Measurements from ENCODE around the gene LOXL1. TPM values are rescaled to one million over a fixed set of nuclear protein-coding genes. Genes with fewer than 3 reads are reported as not detected.

LOXL1 gene
- total and polyA plus RNA-seq, 2 experiments from 2014 or later: 44.5 to 136 TPM

GRCh38 chr15:73927003-73927475, 777 bp downstream of the LOXL1 start:
- Histone ChIP-seq H3K9me3 (ENCODE audit: low read depth) (no peaks in the 10 kb centered on the region), H3K4me1 (ENCODE audit: insufficient read depth) (peaks cover 46% of the 10 kb centered on the region), H3K4me2 (peak overlapping the region; percentile 90), H2AFZ (peak overlapping the region; percentile 76), H3K9me2 (replicated peaks; ENCODE audit: insufficient read depth) (no peaks in the 10 kb centered on the region), H3K79me2 (peaks cover 16% of the 10 kb centered on the region), H3K4me3 (peak overlapping the region; percentile 88), H4K20me1 (ENCODE audit: insufficient read depth, poor library complexity, severe bottlenecking) (peaks cover 3% of the 10 kb centered on the region), H3K27ac (peak overlapping the region; percentile 82), H3K36me3 (replicated peaks; ENCODE audit: insufficient read depth, low read depth) (no peaks in the 10 kb centered on the region), H3K27me3 (no peaks in the 10 kb centered on the region)
- TF ChIP-seq, protein P1, sequence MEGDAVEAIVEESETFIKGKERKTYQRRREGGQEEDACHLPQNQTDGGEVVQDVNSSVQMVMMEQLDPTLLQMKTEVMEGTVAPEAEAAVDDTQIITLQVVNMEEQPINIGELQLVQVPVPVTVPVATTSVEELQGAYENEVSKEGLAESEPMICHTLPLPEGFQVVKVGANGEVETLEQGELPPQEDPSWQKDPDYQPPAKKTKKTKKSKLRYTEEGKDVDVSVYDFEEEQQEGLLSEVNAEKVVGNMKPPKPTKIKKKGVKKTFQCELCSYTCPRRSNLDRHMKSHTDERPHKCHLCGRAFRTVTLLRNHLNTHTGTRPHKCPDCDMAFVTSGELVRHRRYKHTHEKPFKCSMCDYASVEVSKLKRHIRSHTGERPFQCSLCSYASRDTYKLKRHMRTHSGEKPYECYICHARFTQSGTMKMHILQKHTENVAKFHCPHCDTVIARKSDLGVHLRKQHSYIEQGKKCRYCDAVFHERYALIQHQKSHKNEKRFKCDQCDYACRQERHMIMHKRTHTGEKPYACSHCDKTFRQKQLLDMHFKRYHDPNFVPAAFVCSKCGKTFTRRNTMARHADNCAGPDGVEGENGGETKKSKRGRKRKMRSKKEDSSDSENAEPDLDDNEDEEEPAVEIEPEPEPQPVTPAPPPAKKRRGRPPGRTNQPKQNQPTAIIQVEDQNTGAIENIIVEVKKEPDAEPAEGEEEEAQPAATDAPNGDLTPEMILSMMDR (IDR thresholded peaks at IDR 0.05; ENCODE audit: poor library complexity): no peak
- TF ChIP-seq EZH2phosphoT487 (IDR thresholded peaks at IDR 0.05; ENCODE audit: low read depth, severe bottlenecking, unreplicated experiment): no peak
- TF ChIP-seq EZH2 (IDR thresholded peaks at IDR 0.05; ENCODE audit: borderline replicate concordance): no peak
- 1% methylated on average over 40 of the region's 65 CpGs for WGBS (ENCODE audit: low lambda C conversion rate, missing lambda C conversion rate)
- DNase-seq (ENCODE audit: low spot score): peak; percentile 68

- Histone ChIP-seq H3K4me2 (peak overlapping the region; percentile 90), H2AFZ (peak overlapping the region; percentile 76), H3K27ac (peak overlapping the region; percentile 82), H4K20me1 (ENCODE audit: insufficient read depth, poor library complexity, severe bottlenecking) (peaks cover 3% of the 10 kb centered on the region), H3K9me3 (ENCODE audit: low read depth) (no peaks in the 10 kb centered on the region), H3K9me2 (replicated peaks; ENCODE audit: insufficient read depth) (no peaks in the 10 kb centered on the region), H3K36me3 (replicated peaks; ENCODE audit: insufficient read depth, low read depth) (no peaks in the 10 kb centered on the region), H3K27me3 (no peaks in the 10 kb centered on the region), H3K79me2 (peaks cover 20% of the 10 kb centered on the region), H3K4me1 (ENCODE audit: insufficient read depth) (peaks cover 40% of the 10 kb centered on the region), H3K4me3 (peak overlapping the region; percentile 88)
- peak; percentile 83 for DNase-seq (ENCODE audit: low spot score)
- WGBS (ENCODE audit: low lambda C conversion rate, missing lambda C conversion rate): 2% methylated on average over 25 of the region's 78 CpGs
- TF ChIP-seq EZH2phosphoT487 (IDR thresholded peaks at IDR 0.05; ENCODE audit: low read depth, severe bottlenecking, unreplicated experiment) (no peak), EZH2 (IDR thresholded peaks at IDR 0.05; ENCODE audit: borderline replicate concordance) (no peak)
- TF ChIP-seq, protein P1 (IDR thresholded peaks at IDR 0.05; ENCODE audit: poor library complexity): peak; percentile 57
Observed at GRCh38 chr15:73927476-73928240, 1.4 kb downstream of the LOXL1 start.

DNA sequence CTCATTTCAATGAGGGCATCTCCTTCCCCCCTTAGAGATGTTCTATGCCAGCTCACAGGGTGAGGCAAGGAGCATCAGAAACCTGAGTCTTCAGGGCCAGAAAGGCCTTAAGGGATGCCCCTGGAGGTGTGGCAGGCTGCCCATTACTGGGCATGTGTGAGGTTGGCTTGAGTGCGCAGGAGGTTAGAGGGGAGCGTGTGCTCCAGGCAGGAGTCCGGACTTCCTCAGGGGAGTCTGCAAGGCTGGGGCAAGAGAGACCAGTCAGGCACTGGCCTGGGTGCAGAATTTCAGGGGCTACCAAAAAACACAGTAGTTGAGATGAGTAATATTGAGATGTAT, 1.9 kb downstream of the LOXL1 start:
- 83% methylated on average over 3 of the region's 3 CpGs for WGBS (ENCODE audit: low lambda C conversion rate, missing lambda C conversion rate)
- Histone ChIP-seq H3K36me3 (replicated peaks; ENCODE audit: insufficient read depth, low read depth) (no peaks in the 10 kb centered on the region), H3K79me2 (peaks cover 20% of the 10 kb centered on the region), H3K27me3 (no peaks in the 10 kb centered on the region), H3K4me3 (peak overlapping the region; percentile 88), H3K4me2 (peak overlapping the region; percentile 90), H4K20me1 (ENCODE audit: insufficient read depth, poor library complexity, severe bottlenecking) (peaks cover 3% of the 10 kb centered on the region), H3K9me2 (replicated peaks; ENCODE audit: insufficient read depth) (no peaks in the 10 kb centered on the region), H3K9me3 (ENCODE audit: low read depth) (no peaks in the 10 kb centered on the region), H3K27ac (peak overlapping the region; percentile 82), H3K4me1 (ENCODE audit: insufficient read depth) (peaks cover 34% of the 10 kb centered on the region), H2AFZ (peak overlapping the region; percentile 76)
- TF ChIP-seq EZH2phosphoT487 (IDR thresholded peaks at IDR 0.05; ENCODE audit: low read depth, severe bottlenecking, unreplicated experiment) (no peak), EZH2 (IDR thresholded peaks at IDR 0.05; ENCODE audit: borderline replicate concordance) (no peak)
- TF ChIP-seq, protein P1 (IDR thresholded peaks at IDR 0.05; ENCODE audit: poor library complexity): no peak
- no peak for DNase-seq (ENCODE audit: low spot score)

Data from hepatocyte (in vitro differentiated cells).